Esophagus squamous epithelium (tissue), 4 donors: Measurements from ENCODE around the gene USP17L18.
"Not testable (repeated sequence)": the region's sequence is repeated elsewhere in the genome, so short reads cannot be mapped to it uniquely, and the experiment has no call there.

ENCODE experiments used
- CTCF ChIP-seq, 6 experiments: fragments of 450-650 bp in 4 of 6; fragments of 200-600 bp in 2 of 6; sonication (generic) in 2 of 6; IDR thresholded peaks; one replicate each; pipeline ENCODE4 v1.5.1; 2016 to 2019; ENCODE audit warnings: antibody characterized with exemption in 6 of 6, mild to moderate bottlenecking in 4 of 6, moderate library complexity in 4 of 6
- POLR2A ChIP-seq, 4 donors: fragments of 450-650 bp; IDR thresholded peaks; one replicate each; pipeline ENCODE4 v1.6.1; 2017; ENCODE audit warnings: antibody characterized with exemption in 4 of 4, mild to moderate bottlenecking in 4 of 4, moderate library complexity in 3 of 4

- not testable (repeated sequence) for TF ChIP-seq CTCF, POLR2A (IDR thresholded peaks at IDR 0.05)
These were observed 33.7 kb upstream of the USP17L18 start for GRCh38 chr4:9214701-9215100.
